Heart right ventricle (tissue), 16 donors: Measurements from ENCODE around the gene ZBTB9. TPM values are rescaled to one million over a fixed set of nuclear protein-coding genes. Genes with fewer than 3 reads are reported as not detected.

Experiments
- ATAC-seq, 8 donors: fragments of 200-7000 bp; cut with Tn5 transposase; one replicate each; pipeline ENCODE4 v1.9.1; 2020; ENCODE audit warnings: mild to moderate bottlenecking in 8 of 8, moderate library complexity in 8 of 8, moderate number of reproducible peaks in 1 of 8
- DNase-seq, 2 donors: peaks; one replicate each; pipeline ENCODE4 v3.0.0-alpha.2; 2020
- H3K27ac ChIP-seq, 10 donors: fragments of 200-600 bp; sonication (generic) in 2 of 10; one replicate each; pipeline versions ENCODE4 v1.5.0 to v1.8.0; 2020 to 2022; ENCODE audit warnings: mild to moderate bottlenecking in 3 of 10
- H3K27me3 ChIP-seq, 7 donors: fragments of 200-600 bp; one replicate each; pipeline ENCODE4 v1.8.0; 2021 to 2022; ENCODE audit warnings: mild to moderate bottlenecking in 2 of 7
- H3K36me3 ChIP-seq, 9 donors: fragments of 200-600 bp; sonication (generic) in 1 of 9; one replicate each; pipeline versions ENCODE4 v1.5.0 to v1.8.0; 2020 to 2022; ENCODE audit warnings: mild to moderate bottlenecking in 2 of 9
- H3K4me1 ChIP-seq, 9 donors: fragments of 200-600 bp; sonication (generic) in 1 of 9; one replicate each; pipeline versions ENCODE4 v1.5.0 to v1.8.0; 2020 to 2022; ENCODE audit warnings: mild to moderate bottlenecking in 4 of 9
- H3K4me3 ChIP-seq, 10 donors: fragments of 200-600 bp; sonication (generic) in 2 of 10; one replicate each; pipeline versions ENCODE4 v1.5.0 to v1.8.0; 2020 to 2022; ENCODE audit warnings: mild to moderate bottlenecking in 7 of 10, moderate library complexity in 2 of 10
- H3K9me3 ChIP-seq, 11 donors: fragments of 200-600 bp in 10 of 11; sonication (generic) in 2 of 11; one replicate each; pipeline versions ENCODE4 v1.5.0 to v1.8.0; 2013 to 2022; ENCODE audit warnings: mild to moderate bottlenecking in 2 of 11, control low read depth in 1 of 11, moderate library complexity in 1 of 11
- WGBS, 2 donors: extraction: QIAGEN DNeasy Blood & Tissue Kit; methylation state at CpG; one replicate each; pipeline ENCODE4 v1.1.7; 2013; ENCODE audit warnings: inconsistent platforms in 1 of 2; 5-methylcytosine and 5-hydroxymethylcytosine counted together
- intact Hi-C, 10 donors: fragments of 100-400 bp; cut with DNase I; formaldehyde crosslinking; loops; one replicate each; pipeline versions ENCODE4 v1.11.1 to v1.14.2; 2022
- polyA plus RNA-seq, 2 donors: library from polyadenylated mRNA; stranded (reverse); fragments of 200-250 nt; gene quantifications; one replicate each; pipeline ENCODE4 v1.2.3, GENCODE V29; 2013
- total RNA-seq, 10 donors: library from RNA; stranded (reverse); fragmentation: NEBNext Ultra II Directional in 3 of 10; extraction: Animal tissue kit (Norgen Biotek cat#: 25700) in 3 of 10; gene quantifications; one replicate each; pipeline versions ENCODE4 v1.2.1 to v1.2.4, GENCODE V29; 2021 to 2023
- TF ChIP-seq, protein P1 (sequence below), 9 donors: fragments of 200-600 bp; sonication (generic) in 2 of 9; IDR thresholded peaks; one replicate each; pipeline versions ENCODE4 v1.5.0 to v1.8.0; 2021 to 2022; ENCODE audit warnings: antibody characterized with exemption in 9 of 9, mild to moderate bottlenecking in 5 of 9, moderate library complexity in 1 of 9
- donor health status: Arrhythmogenic right ventricular cardiomyopathy.
- donor health status: ischemic (EF 13 %, LVEDD 7.1; RV severe dilation, severe dysfunction).
- donor health status: healthy with polysubstance abuse.
- donor health status: DM: no; HTN: yes; CAD: no.
- donor health status: DM: no; HTN: no; CAD: no.
- donor health status: ischemic (EF 25% LVEDD 6.9; RV normal size, moderate dysfunction).
- donor health status: ischemic (EF 25% LVEDD 5.7; RV mildly dilated, moderate dysfunction).
- donor health status: healthy.
- donor health status: DM: yes; HTN: yes; CAD: no.
- donor health status: Ischemic cardiomyopathy.
- donor health status: ischemic (EF 35%, LVEDD 5.7; RV mildly dilated, moderate dysfunction).
- donor health status: nonischemic (EF 11% LVEDD 7.7; RV severe dilation, severe dysfunction).
- donor health status: DM: yes; HTN: yes; CAD: no.
- donor health status: PGD.
- donor health status: ischemic (EF 29% LVEDD 5.4; RV normal size, mild dysfunction).
- donor health status: nonischemic (EF 23%, LVEDD 6.1; RV moderate dilation, normal function).

Gene ZBTB9
- total and polyA plus RNA-seq, 12 donors: 1.2 to 6.5 (median 4.8) TPM

DNA sequence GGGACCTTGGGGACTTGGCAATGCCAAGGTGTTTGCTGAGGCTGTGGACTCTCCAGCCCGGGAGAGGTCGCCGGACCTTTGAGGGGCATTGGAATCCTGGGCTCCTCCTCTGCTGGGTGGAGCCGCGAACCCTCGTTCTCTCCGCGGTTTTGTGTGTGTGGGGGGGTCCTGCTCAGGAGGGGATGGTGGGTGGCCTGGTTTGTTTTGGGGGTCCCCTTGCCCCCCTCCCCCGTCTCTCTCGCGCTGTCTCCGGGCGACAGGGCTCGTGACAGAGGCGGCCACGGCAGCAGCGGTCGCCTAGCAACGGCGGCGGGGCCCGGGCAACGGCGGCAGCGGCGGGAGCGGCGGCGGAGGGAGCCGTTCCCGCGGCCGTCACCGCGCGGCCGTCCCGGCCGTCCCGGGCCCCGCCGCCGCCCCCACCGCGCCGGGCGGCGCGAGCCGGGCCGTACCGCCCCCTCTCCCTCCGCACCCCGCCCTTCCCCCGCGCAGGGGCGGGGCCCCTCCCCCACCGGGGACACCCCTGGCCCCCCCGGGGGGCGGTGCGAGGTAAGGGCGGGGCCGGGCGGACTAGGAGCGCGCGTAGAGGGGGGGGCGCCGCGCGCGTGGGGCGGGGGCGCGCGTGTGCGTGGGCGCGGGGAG is 26.7 kb upstream of the ZBTB9 start:
- peaks cover 18 to 72% (median 59%) of the 10 kb centered on the region in 9 donors for H3K4me1 ChIP-seq

GRCh38 chr6:33428224-33428965 is 26.0 kb upstream of the ZBTB9 start:
- TF ChIP-seq, protein P1, sequence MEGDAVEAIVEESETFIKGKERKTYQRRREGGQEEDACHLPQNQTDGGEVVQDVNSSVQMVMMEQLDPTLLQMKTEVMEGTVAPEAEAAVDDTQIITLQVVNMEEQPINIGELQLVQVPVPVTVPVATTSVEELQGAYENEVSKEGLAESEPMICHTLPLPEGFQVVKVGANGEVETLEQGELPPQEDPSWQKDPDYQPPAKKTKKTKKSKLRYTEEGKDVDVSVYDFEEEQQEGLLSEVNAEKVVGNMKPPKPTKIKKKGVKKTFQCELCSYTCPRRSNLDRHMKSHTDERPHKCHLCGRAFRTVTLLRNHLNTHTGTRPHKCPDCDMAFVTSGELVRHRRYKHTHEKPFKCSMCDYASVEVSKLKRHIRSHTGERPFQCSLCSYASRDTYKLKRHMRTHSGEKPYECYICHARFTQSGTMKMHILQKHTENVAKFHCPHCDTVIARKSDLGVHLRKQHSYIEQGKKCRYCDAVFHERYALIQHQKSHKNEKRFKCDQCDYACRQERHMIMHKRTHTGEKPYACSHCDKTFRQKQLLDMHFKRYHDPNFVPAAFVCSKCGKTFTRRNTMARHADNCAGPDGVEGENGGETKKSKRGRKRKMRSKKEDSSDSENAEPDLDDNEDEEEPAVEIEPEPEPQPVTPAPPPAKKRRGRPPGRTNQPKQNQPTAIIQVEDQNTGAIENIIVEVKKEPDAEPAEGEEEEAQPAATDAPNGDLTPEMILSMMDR (IDR thresholded peaks at IDR 0.05): peak in 4 of 9 donors; percentile 10 to 21 (median 16)
- DNase-seq: no peak
- intact Hi-C loops: loop anchor here in 3 of 10 donors (5.0 to 10.0 kb wide), 3 partner anchors 36 to 149 kb away; partner anchors contain the start of gene KIFC1 (in 1 of the 3)
- no peak for ATAC-seq
- Histone ChIP-seq H3K27me3 (no peaks in the 10 kb centered on the region), H3K4me3 (peak overlapping the region in 9 of 10 donors; percentile 22 to 74 (median 68)), H3K4me1 (peaks cover 18 to 77% (median 64%) of the 10 kb centered on the region in 9 donors), H3K36me3 (no peaks in the 10 kb centered on the region), H3K9me3 (no peaks in the 10 kb centered on the region), H3K27ac (peak overlapping the region in 9 of 10 donors; percentile 44 to 95 (median 71))
- 8 to 10% methylated on average over 31 to 32 of the region's 33 CpGs for WGBS, 2 donors

More for the DNA sequence above, 26.7 kb upstream of the ZBTB9 start:
- H3K27ac ChIP-seq: peak overlapping the region in 9 of 10 donors; percentile 67 to 97 (median 92)
- ATAC-seq (peak in 4 of 8 donors; percentile 0 to 7 (median 2)), DNase-seq (peak; percentile 51 to 62)
- 0% methylated on average over 22 to 79 of the region's 79 CpGs for WGBS, 2 donors
- intact Hi-C loops: loop anchor here in 4 of 10 donors (2.0 to 10.0 kb wide), 4 partner anchors 35 to 150 kb away; partner anchors contain the start of gene KIFC1 (in 3 of the 4)
- H3K9me3 ChIP-seq: no peaks in the 10 kb centered on the region
- H3K27me3 ChIP-seq: no peaks in the 10 kb centered on the region
- H3K36me3 ChIP-seq: no peaks in the 10 kb centered on the region
- TF ChIP-seq, protein P1 (IDR thresholded peaks at IDR 0.05): peak in 2 of 9 donors; percentile 23 to 24
- peak overlapping the region in 9 of 10 donors; percentile 50 to 74 (median 68) for H3K4me3 ChIP-seq

DNA sequence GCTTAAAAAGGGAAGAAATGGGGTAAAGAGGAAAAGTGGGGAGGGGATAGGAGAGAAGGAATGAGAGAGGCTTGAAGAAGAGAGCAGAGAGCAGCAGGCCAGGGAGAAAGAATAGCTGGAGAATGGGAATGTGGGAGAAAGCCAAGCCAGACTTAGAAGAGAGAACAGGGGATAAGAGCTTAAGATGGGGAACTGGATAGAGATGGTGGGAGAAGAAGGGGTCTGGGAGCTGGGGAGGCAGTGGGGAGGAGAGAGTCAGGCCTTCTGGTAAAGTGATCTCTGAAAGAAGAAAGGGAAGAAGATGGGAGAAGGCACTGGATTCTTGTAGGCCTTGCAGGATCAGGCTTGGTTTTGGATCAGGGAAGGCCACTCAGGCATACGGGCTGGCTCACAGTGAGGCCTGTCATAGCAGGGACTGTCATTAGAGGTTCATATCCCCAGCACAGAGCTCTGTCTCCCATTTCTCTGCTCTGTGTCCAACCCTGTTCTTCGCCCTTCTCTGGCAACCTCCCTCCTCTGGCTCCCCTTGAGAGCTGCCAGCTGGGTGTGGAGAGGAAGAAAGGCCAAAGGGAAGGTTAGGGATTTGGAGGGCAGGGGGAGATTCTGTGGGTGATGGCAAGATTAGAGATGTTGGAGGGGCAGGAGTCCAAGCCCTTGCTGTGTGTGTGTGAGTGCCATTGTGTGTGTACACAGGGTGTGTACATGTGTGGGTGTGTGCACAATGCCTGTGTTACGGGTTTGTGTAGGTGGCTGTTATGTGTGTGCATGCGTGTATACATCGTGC is 25.2 kb upstream of the ZBTB9 start:
- WGBS, 2 donors: 55 to 63% methylated on average over 5 of the region's 5 CpGs
- ATAC-seq: no peak
- Histone ChIP-seq H3K4me3 (peak overlapping the region in 1 of 10 donors; percentile 2), H3K9me3 (no peaks in the 10 kb centered on the region), H3K36me3 (no peaks in the 10 kb centered on the region), H3K4me1 (peaks cover 20 to 80% (median 70%) of the 10 kb centered on the region in 9 donors), H3K27ac (peak overlapping the region in 8 of 10 donors; percentile 46 to 95 (median 68)), H3K27me3 (no peaks in the 10 kb centered on the region)
- DNase-seq: no peak
- TF ChIP-seq, protein P1 (IDR thresholded peaks at IDR 0.05): no peak
- intact Hi-C loops: loop anchor here in 3 of 10 donors (5.0 to 10.0 kb wide), 3 partner anchors 37 to 148 kb away; partner anchors contain the start of gene KIFC1 (in 1 of the 3)

GRCh38 chr6:33429750-33430052 is 24.7 kb upstream of the ZBTB9 start:
- 39 to 58% methylated on average over 2 of the region's 2 CpGs for WGBS, 2 donors
- ATAC-seq: no peak
- H3K27ac ChIP-seq: peak overlapping the region in 2 of 10 donors; percentile 71 to 72
- H3K4me3 ChIP-seq: no peak overlapping the region
- intact Hi-C loops: loop anchor here in 4 of 10 donors (5.0 to 10.0 kb wide), 4 partner anchors 37 to 265 kb away; partner anchors contain the start of gene KIFC1 (in 1 of the 4)
- H3K4me1 ChIP-seq: peaks cover 17 to 80% (median 66%) of the 10 kb centered on the region in 9 donors
- no peaks in the 10 kb centered on the region for H3K27me3 ChIP-seq
- DNase-seq: no peak
- TF ChIP-seq, protein P1 (IDR thresholded peaks at IDR 0.05): no peak
- H3K36me3 ChIP-seq: no peaks in the 10 kb centered on the region
- no peaks in the 10 kb centered on the region for H3K9me3 ChIP-seq
